Activated CD8-positive, alpha-beta memory T cell treated with anti-CD3 and anti-CD28 coated beads for 1 hour (primary cell): ENCODE results near the gene KCNK4.

Experiments
- DNase-seq, 2 donors: peaks; one replicate each; pipeline ENCODE4 v3.0.0-alpha.2; 2020; ENCODE audit warnings: low read depth in 1 of 2; ENCODE audit errors: extremely low read depth in 1 of 2

Gene KCNK4

GRCh38 chr11:64289002-64289564, 2.0 kb upstream of the KCNK4 start:
- DNase-seq, result no peak

GRCh38 chr11:64290352-64291261, 495 bp upstream of the KCNK4 start:
- DNase-seq, result no peak

DNA sequence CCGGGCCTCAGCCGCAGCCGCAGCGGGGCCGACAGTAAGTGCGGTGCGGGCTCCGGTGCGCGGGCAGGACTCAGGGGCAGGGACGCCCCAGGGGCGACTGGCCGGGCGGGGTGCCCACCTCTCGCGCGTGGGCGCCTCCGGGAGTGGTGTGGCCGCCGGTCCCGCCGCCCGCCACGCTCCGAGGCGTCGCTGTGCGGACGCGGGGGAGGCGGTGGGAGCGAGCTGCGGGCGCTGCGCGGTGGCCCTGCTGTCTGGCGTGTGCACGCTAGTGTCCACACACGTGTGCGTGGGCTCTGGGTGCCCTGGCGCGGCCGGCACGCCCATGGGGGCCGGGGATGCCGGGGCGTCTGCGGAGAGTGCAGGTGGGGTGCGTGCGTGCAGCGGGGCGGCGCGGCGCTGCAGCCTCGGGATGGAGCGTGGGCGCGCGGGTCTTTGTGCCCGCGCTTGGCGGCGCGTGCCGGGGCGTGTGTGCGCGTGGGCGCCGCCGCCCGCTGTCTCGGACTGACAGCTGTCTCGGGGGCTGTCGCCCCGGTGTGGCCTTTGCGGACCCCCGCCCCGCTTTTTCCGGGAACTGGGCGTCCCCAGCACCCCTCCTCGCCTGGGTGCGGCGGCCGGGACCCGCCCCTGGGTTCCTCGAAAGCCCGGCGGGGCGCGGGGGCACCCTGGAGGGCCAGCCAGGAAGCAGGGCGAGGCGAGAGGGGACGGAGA, 804 bp downstream of the KCNK4 start:
- DNase-seq, result no peak

GRCh38 chr11:64292460-64293254, 1.6 kb downstream of the KCNK4 start:
- DNase-seq, result no peak

DNA sequence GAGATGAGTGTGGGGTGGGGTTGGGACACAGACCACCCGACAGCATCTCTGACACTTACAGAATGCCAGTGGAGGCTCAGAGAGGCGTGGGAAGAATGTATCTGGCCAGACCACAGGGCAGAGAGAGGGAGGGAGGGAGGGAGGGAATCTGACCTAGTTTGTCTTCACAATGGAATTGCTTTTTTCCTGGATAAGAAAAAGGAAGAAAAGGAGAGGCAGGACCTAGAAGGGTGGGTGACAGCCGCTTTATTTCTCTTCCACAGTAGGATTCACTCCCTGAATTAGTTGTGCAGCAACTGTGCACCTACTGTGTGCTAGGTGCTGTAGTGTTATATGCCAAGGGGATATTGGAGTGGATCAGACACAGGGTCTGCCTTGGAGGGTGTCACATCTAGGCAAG, 3.7 kb downstream of the KCNK4 start:
- DNase-seq, result no peak

DNA sequence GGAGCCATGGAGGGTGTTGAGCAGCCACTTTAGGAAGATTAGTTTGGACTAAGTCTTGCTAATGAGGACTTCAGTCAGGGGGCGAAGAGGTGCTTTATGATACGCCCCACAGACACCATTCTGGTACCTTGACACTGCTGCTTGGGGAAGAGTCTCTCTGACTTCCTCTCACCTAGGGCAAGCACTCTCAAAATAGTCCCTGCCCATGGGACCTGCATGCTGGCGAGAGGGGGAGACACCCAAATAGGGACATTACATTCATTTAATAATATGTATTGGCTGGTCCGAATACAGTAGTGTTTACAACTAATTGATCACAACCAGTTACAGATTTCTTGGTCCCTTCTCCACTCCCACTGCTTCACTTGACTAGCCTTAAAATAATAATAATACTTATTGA, 4.7 kb downstream of the KCNK4 start:
- no peak for DNase-seq

GRCh38 chr11:64296236-64296635, 5.1 kb downstream of the KCNK4 start:
- DNase-seq, result no peak

DNA sequence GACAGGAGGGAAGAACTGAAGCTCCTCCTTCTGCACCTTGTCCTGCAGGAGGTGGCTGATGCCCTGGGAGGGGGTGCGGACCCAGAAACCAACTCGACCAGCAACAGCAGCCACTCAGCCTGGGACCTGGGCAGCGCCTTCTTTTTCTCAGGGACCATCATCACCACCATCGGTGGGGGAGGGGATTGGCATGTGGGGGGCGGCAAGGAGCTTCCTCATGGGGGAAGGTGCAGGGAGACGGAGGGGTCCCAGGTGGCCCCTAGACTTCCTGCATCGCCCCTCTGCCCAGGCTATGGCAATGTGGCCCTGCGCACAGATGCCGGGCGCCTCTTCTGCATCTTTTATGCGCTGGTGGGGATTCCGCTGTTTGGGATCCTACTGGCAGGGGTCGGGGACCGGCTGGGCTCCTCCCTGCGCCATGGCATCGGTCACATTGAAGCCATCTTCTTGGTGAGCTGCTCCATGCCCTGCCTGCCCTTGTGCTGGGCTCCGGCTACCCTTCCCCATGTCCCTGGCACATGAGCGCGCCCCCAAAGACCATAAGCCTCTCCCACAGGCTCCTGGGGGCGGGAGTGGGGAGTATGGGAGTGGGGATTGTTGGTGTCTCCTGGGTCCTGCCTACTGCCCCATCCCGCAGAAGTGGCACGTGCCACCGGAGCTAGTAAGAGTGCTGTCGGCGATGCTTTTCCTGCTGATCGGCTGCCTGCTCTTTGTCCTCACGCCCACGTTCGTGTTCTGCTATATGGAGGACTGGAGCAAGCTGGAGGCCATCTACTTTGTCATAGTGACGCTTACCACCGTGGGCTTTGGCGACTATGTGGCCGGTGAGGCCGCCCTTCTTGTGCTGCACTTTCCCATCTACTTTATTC, 6.0 kb downstream of the KCNK4 start:
- no peak for DNase-seq

DNA sequence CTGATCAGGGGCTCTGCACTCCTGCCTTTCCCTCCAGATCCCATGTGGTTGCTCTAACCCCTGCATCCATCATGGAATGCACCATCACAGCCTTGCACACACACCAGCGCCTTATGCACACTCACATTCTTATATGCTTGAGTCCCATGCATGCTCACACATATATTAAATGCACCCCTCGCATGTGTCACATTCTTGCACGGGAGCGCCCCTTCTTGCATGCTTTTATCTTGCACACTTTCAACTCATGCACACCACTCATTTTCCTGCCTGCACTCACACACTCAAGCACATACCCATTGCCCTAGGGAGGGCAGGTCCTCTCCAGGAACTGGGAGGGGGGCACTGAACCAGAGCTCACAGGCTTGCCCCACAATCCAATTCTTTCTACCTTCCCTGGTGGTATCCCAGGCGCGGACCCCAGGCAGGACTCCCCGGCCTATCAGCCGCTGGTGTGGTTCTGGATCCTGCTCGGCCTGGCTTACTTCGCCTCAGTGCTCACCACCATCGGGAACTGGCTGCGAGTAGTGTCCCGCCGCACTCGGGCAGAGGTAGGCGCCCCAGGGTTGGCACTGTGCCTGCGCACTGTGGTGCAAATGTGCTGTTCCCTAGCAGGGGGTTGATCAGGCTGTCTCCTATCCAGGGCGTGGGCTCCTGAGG, 6.7 kb downstream of the KCNK4 start:
- DNase-seq, result no peak

GRCh38 chr11:64298966-64299846, 8.1 kb downstream of the KCNK4 start:
- no peak for DNase-seq

- DNase-seq, result no peak
Measured at GRCh38 chr11:64299847-64300648, 8.9 kb downstream of the KCNK4 start, which contains the start of gene CATSPERZ. Gene CATSPERZ (plus strand): TSS chr11:64300358. CDS start chr11:64300411, 53 bp downstream.

DNA sequence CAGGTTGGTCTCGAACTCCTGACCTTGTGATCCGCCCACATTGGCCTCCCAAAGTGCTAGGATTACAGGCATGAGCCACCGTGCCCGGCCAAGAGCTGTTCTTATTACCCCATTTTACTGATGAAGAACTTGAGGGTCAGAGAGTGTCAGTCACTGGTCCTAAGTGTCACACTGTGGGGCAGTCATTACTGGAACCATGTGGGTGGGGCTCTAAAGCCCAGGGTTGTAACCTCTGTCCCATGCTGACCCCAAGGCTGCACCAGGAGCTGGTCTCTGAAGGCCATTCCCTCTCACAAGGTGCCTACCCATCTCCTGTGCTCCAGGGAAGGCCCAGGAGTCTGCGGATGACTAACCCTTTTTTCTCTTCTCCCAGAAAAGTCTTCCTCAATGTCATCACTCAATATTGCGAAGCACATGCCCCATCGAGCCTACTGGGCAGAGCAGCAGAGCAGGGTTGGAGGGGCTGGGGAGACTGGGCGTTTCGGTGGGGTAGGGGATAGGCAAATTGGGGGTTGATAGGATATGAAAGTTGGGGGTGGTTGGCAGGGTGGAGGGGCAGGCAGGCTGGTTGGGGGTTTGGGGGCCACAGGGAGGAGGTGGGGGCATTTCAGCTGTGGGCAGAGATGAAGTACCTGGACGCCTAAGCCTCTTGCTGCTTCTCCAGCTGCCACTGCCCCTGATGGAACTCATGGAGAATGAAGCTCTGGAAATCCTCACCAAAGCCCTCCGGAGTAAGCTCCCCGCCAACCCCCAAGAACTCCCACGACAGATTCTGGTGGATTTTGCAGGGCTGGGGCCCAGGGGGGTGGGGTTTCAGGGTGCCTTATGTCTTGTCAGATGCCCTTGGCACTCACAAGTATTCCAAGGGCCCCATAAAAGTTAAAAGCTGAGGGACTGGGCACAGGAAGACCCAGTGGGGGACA, 12.3 kb downstream of the KCNK4 start:
- DNase-seq, result no peak

DNA sequence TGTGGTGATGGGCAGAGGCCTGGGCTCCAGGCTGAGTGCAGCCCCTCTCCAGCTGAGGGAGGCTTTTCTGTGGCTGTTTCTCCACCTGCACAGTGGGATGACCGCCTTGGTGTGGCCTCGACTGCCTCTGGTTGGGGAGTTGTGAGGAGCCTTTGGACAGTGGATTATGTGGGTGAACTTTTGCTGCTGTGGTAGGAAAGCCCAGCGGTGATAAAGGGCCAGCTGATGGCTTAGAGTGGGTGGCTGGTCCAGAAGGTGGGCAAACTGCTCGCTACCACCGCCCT, 12.9 kb downstream of the KCNK4 start:
- no peak for DNase-seq

GRCh38 chr11:64304316-64305072, 13.4 kb downstream of the KCNK4 start:
- peak; percentile 84 to 94 for DNase-seq

- peak; percentile 98 to 100 for DNase-seq
Measured at GRCh38 chr11:64305075-64305690, 14.1 kb downstream of the KCNK4 start, which contains the start of gene ESRRA. Gene ESRRA (plus strand): TSS chr11:64305524. CDS start chr11:64307180, 1,656 bp downstream.
